ENCODE data around the gene BTBD17.

Gene BTBD17

GRCh38 chr17:74387365-74388218 lies 25.9 kb upstream of the BTBD17 start:
- DNase-seq (ENCODE audit: low read depth), result no peak

GRCh38 chr17:74386386-74386785 lies 24.7 kb upstream of the BTBD17 start:
- no peak for DNase-seq (ENCODE audit: low read depth)

GRCh38 chr17:74385201-74385600 lies 23.5 kb upstream of the BTBD17 start:
- DNase-seq (ENCODE audit: low read depth), result no peak

- DNase-seq (ENCODE audit: low read depth), result no peak
These were observed 21.5 kb upstream of the BTBD17 start for GRCh38 chr17:74383141-74383540.

GRCh38 chr17:74380959-74381808 lies 19.5 kb upstream of the BTBD17 start:
- DNase-seq (ENCODE audit: low read depth), result no peak

- no peak for DNase-seq (ENCODE audit: low read depth)
These were observed 18.7 kb upstream of the BTBD17 start for GRCh38 chr17:74380086-74380958.

- DNase-seq (ENCODE audit: low read depth), result peak; percentile 92
These were observed 17.9 kb upstream of the BTBD17 start for GRCh38 chr17:74379495-74380085.

GRCh38 chr17:74374858-74375257 lies 13.2 kb upstream of the BTBD17 start:
- DNase-seq (ENCODE audit: low read depth), result no peak

- DNase-seq (ENCODE audit: low read depth), result no peak
These were observed 12.4 kb upstream of the BTBD17 start for GRCh38 chr17:74373838-74374606.

GRCh38 chr17:74372426-74372825 lies 10.8 kb upstream of the BTBD17 start:
- DNase-seq (ENCODE audit: low read depth), result no peak

- DNase-seq (ENCODE audit: low read depth), result no peak
These were observed 10.0 kb upstream of the BTBD17 start for GRCh38 chr17:74371653-74372147.

- no peak for DNase-seq (ENCODE audit: low read depth)
These were observed 8.2 kb upstream of the BTBD17 start for GRCh38 chr17:74369665-74370490.

GRCh38 chr17:74369221-74369620 lies 7.6 kb upstream of the BTBD17 start:
- DNase-seq (ENCODE audit: low read depth), result peak; percentile 39

GRCh38 chr17:74368341-74369081 lies 6.8 kb upstream of the BTBD17 start:
- peak; percentile 55 for DNase-seq (ENCODE audit: low read depth)

- no peak for DNase-seq (ENCODE audit: low read depth)
These were observed 5.5 kb upstream of the BTBD17 start, which contains the start of gene GPR142 for GRCh38 chr17:74367206-74367605. Gene GPR142 (plus strand): TSS chr17:74367506. CDS start chr17:74369541, 2,035 bp downstream.

GRCh38 chr17:74362810-74363498 lies 1.3 kb upstream of the BTBD17 start:
- DNase-seq (ENCODE audit: low read depth), result no peak

- DNase-seq (ENCODE audit: low read depth), result no peak
These were observed 369 bp upstream of the BTBD17 start for GRCh38 chr17:74362069-74362405.

GRCh38 chr17:74360899-74361229 lies 804 bp downstream of the BTBD17 start:
- no peak for DNase-seq (ENCODE audit: low read depth)

- DNase-seq (ENCODE audit: low read depth), result no peak
These were observed 1.8 kb downstream of the BTBD17 start for GRCh38 chr17:74359916-74360315.
